MM.1S (cell line): Measurements from ENCODE around the gene KLRC2.
"Not testable (repeated sequence)": the region's sequence is repeated elsewhere in the genome, so short reads cannot be mapped to it uniquely, and the experiment has no call there.

Source experiments
- DNase-seq: peaks from one replicate; pipeline ENCODE4 v3.0.0-alpha.2; 2015
- H2AFZ ChIP-seq: fragments of 300-600 bp; sonication (generic); 2 replicates; pipeline ENCODE4 v1.6.0; 2016; ENCODE audit warnings: antibody characterized with exemption, low read length
- H3F3A ChIP-seq: fragments of 300-600 bp; sonication (generic); 2 replicates; pipeline ENCODE4 v1.6.1; 2016; ENCODE audit warnings: mild to moderate bottlenecking, antibody characterized with exemption, low read length, moderate library complexity, mixed read lengths; ENCODE audit not compliant: insufficient read depth
- H3K27ac ChIP-seq: fragments of 300-600 bp; sonication (generic); 2 replicates; pipeline ENCODE4 v1.5.1; 2016; ENCODE audit warnings: mild to moderate bottlenecking, low read length
- H3K27me3 ChIP-seq: fragments of 300-600 bp; sonication (generic); replicated peaks from 2 replicates; pipeline ENCODE4 v1.6.0; 2016; ENCODE audit warnings: low read length; ENCODE audit not compliant: insufficient read depth
- H3K36me3 ChIP-seq: fragments of 300-600 bp; sonication (generic); replicated peaks from 2 replicates; pipeline ENCODE4 v1.6.1; 2016; ENCODE audit warnings: mild to moderate bottlenecking, low read length, mixed read lengths; ENCODE audit not compliant: insufficient read depth
- H3K4me1 ChIP-seq: fragments of 300-600 bp; sonication (generic); 2 replicates; pipeline ENCODE4 v1.6.1; 2016; ENCODE audit warnings: low read length, mixed read lengths
- H3K4me2 ChIP-seq: fragments of 300-600 bp; sonication (generic); 2 replicates; pipeline ENCODE4 v1.6.0; 2016; ENCODE audit warnings: low read depth, low read length
- H3K4me3 ChIP-seq: fragments of 300-600 bp; sonication (generic); 2 replicates; pipeline ENCODE4 v1.5.1; 2016; ENCODE audit warnings: low read length, mixed read lengths
- H3K79me2 ChIP-seq: fragments of 300-600 bp; sonication (generic); 2 replicates; pipeline ENCODE4 v1.6.1; 2016; ENCODE audit warnings: mixed run types, low read length, mixed read lengths
- H3K9ac ChIP-seq: fragments of 300-600 bp; sonication (generic); 2 replicates; pipeline ENCODE4 v1.6.1; 2016; ENCODE audit warnings: low read length, mixed read lengths
- H3K9me2 ChIP-seq: fragments of 300-600 bp; sonication (generic); replicated peaks from 2 replicates; pipeline ENCODE4 v1.6.1; 2016; ENCODE audit warnings: mild to moderate bottlenecking, low read length, mixed read lengths; ENCODE audit not compliant: insufficient read depth
- H3K9me3 ChIP-seq: fragments of 300-600 bp; sonication (generic); replicated peaks from 2 replicates; pipeline ENCODE4 v1.6.1; 2016; ENCODE audit warnings: mild to moderate bottlenecking, low read length, mixed read lengths; ENCODE audit not compliant: insufficient read depth
- H4K20me1 ChIP-seq: fragments of 300-600 bp; sonication (generic); 2 replicates; pipeline ENCODE4 v1.6.1; 2016; ENCODE audit warnings: mild to moderate bottlenecking, low read length, moderate library complexity, mixed read lengths; ENCODE audit not compliant: insufficient read depth
- EZH2 ChIP-seq: fragments of 300-600 bp; sonication (generic); optimal IDR thresholded peaks from 2 replicates; pipeline ENCODE3; 2017; ENCODE audit warnings: low read depth, mild to moderate bottlenecking, antibody characterized with exemption, low read length, mixed read lengths
- EZH2phosphoT487 ChIP-seq: fragments of 300-600 bp; sonication (generic); IDR thresholded peaks from 2 replicates; pipeline ENCODE4 v1.6.1; 2018; ENCODE audit warnings: antibody characterized with exemption, low read length
- TF ChIP-seq, protein P1 (sequence below): fragments of 300-600 bp; sonication (generic); IDR thresholded peaks from 2 replicates; pipeline ENCODE4 v1.5.1; 2016; ENCODE audit warnings: antibody characterized with exemption, low read length, mixed read lengths

KLRC2 gene

DNA sequence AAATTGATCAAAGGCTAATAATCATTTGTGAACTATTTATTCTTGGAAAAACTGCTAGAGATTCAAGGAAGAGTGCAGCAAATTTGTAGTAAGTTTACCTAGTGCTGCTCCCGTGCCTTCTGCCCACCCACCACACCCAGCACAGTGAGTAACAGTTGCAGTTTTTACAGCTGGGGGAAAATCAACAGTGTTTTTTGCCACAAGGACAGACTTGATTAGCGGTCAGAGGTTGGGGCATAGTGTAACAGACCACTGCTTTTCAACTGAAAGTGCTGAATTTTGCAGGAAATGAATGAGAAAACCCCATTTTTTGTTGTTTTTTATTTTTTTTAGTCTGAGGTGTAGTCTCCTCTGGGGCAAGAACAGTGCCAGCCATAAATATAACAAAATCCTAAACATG lies 38.5 kb downstream of the KLRC2 start:
- Histone ChIP-seq H3F3A (no peaks in the 10 kb centered on the region), H4K20me1 (no peaks in the 10 kb centered on the region), H3K4me1 (no peaks in the 10 kb centered on the region), H3K27ac (no peak overlapping the region), H2AFZ (no peak overlapping the region), H3K9ac (no peak overlapping the region), H3K79me2 (no peaks in the 10 kb centered on the region), H3K9me2 (no peaks in the 10 kb centered on the region), H3K4me2 (no peak overlapping the region), H3K27me3 (no peaks in the 10 kb centered on the region), H3K36me3 (no peaks in the 10 kb centered on the region), H3K4me3 (no peak overlapping the region), H3K9me3 (no peaks in the 10 kb centered on the region)
- TF ChIP-seq EZH2 (no peak), EZH2phosphoT487 (no peak)
- TF ChIP-seq, protein P1, sequence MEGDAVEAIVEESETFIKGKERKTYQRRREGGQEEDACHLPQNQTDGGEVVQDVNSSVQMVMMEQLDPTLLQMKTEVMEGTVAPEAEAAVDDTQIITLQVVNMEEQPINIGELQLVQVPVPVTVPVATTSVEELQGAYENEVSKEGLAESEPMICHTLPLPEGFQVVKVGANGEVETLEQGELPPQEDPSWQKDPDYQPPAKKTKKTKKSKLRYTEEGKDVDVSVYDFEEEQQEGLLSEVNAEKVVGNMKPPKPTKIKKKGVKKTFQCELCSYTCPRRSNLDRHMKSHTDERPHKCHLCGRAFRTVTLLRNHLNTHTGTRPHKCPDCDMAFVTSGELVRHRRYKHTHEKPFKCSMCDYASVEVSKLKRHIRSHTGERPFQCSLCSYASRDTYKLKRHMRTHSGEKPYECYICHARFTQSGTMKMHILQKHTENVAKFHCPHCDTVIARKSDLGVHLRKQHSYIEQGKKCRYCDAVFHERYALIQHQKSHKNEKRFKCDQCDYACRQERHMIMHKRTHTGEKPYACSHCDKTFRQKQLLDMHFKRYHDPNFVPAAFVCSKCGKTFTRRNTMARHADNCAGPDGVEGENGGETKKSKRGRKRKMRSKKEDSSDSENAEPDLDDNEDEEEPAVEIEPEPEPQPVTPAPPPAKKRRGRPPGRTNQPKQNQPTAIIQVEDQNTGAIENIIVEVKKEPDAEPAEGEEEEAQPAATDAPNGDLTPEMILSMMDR: no peak
- DNase-seq: no peak

DNA sequence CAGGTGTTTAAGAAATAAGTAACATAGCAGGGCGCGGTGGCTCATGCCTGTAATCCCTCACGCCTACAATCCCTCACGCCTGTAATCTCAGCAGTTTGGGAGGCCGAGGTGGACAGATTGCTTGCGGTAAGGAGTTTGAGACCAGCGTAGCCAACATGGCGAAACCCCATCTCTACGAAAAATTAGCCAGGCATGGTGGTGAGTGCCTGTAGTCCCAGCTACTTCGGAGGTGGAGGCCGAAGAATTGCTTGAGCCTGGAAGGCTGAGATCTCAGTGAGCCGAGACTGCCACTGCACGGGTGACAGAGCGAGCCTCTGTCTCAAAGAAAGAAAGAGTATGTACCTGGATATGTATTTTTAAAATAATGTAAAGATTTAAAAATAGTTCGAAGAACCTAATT lies 39.6 kb downstream of the KLRC2 start:
- H3K27me3 ChIP-seq, H4K20me1 ChIP-seq, H3K27ac ChIP-seq, H3K4me1 ChIP-seq, H2AFZ ChIP-seq, H3K9me3 ChIP-seq, H3K79me2 ChIP-seq, H3K36me3 ChIP-seq, H3K4me2 ChIP-seq, H3K9ac ChIP-seq, H3K4me3 ChIP-seq, H3F3A ChIP-seq, DNase-seq, H3K9me2 ChIP-seq: not testable (repeated sequence)

DNA sequence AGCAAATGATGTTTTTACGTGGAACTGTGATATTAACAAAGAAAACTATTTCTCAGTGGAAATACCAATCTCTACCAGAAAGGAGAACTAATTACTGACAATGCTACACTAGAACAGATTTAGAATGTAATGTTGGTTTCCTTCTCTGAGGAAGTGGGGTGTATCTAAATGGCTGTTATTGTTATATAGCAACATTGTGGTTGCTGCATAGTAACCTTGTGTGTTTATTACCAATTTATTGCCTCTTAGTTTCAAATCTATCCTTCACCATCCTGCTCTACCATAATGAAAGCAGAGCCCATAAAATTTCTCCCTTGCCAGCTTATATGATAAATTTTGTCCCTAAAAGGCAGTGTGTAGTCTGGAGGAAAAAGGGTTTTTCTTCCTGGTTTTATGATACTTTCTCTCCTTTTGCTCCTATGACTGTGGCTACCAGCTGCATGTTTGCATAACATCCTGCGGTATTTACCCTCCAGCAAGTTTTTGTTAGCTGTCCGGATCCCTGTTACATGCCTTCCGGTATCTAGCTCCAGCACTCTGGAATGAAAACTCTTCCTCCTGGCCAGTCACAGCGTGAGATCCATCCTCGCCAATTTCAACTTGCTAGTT lies 40.3 kb downstream of the KLRC2 start:
- Histone ChIP-seq H3K36me3 (no peaks in the 10 kb centered on the region), H3K9me2 (no peaks in the 10 kb centered on the region), H3K27ac (no peak overlapping the region), H3F3A (no peaks in the 10 kb centered on the region), H3K4me2 (no peak overlapping the region), H3K4me1 (no peaks in the 10 kb centered on the region), H3K27me3 (no peaks in the 10 kb centered on the region), H3K9me3 (no peaks in the 10 kb centered on the region), H3K79me2 (no peaks in the 10 kb centered on the region), H3K9ac (no peak overlapping the region), H2AFZ (no peak overlapping the region), H4K20me1 (no peaks in the 10 kb centered on the region), H3K4me3 (no peak overlapping the region)
- TF ChIP-seq EZH2 (no peak), EZH2phosphoT487 (no peak)
- TF ChIP-seq, protein P1: no peak
- no peak for DNase-seq

DNA sequence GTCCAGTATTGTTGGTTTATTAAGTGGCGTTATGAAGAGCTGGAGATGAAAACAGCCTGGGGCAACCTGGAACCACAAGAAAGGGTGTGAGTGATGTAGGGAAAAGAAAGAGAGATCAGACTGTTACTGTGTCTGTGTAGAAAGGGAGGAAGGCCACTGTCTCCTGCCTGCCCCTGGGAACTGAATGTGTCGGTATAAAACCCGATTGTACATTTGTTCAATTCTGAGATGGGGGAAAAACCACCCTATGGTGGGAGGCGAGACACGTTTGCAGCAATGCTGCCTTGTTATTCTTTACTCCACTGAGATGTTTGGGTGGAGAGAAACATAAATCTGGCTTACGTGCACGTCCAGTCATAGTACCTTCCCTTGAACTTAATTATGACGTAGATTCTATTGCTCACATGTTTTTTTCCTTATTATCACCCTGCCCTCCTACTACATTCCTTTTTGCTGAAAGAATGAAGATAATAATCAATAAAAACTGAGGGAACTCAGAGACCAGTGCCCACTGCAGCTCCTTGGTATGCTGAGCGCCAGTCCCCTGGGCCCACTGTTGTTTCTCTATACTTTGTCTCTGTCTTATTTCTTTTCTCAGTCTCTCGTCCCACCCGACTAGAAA lies 41.2 kb downstream of the KLRC2 start:
- H3K4me3 ChIP-seq, H3K9me2 ChIP-seq, H3K27ac ChIP-seq, H2AFZ ChIP-seq, H3F3A ChIP-seq, H3K4me1 ChIP-seq, H3K36me3 ChIP-seq, H3K27me3 ChIP-seq, H3K9me3 ChIP-seq, H3K79me2 ChIP-seq, DNase-seq, H3K9ac ChIP-seq, H3K4me2 ChIP-seq, H4K20me1 ChIP-seq: not testable (repeated sequence)
